Activated CD8-positive, alpha-beta T cell treated with anti-CD3 and anti-CD28 coated beads for 36 hours (primary cell): ENCODE results near the gene SAMD3. TPM values are rescaled to one million over a fixed set of nuclear protein-coding genes. Genes with fewer than 3 reads are reported as not detected.

Source experiments
- ATAC-seq: fragments of 200-7000 bp; cut with Tn5 transposase; one replicate; pipeline ENCODE4 v1.10.0; 2021; ENCODE audit warnings: mild to moderate bottlenecking, moderate library complexity
- CTCF ChIA-PET: fragments of 350-600 bp; sonication (Branson Sonifier 250); formaldehyde crosslinking; loops from one replicate; lab custom pipeline; 2021; ENCODE audit warnings: antibody characterized with exemption; lab: Charles Lee
- POLR2A ChIA-PET: fragments of 350-600 bp; sonication (Branson Sonifier 250); formaldehyde crosslinking; loops from one replicate; lab custom pipeline; 2021; ENCODE audit warnings: antibody characterized with exemption; lab: Charles Lee
- DNase-seq: peaks from one replicate; pipeline ENCODE4 v3.0.0-alpha.2; 2020
- H3K27ac Mint-ChIP-seq: one replicate; pipeline ENCODE4 v1.8.0; 2021; ENCODE audit warnings: mild to moderate bottlenecking, mixed read lengths
- H3K27me3 Mint-ChIP-seq: one replicate; pipeline ENCODE4 v1.8.0; 2021; ENCODE audit warnings: mixed read lengths
- H3K36me3 Mint-ChIP-seq: one replicate; pipeline ENCODE4 v1.8.0; 2021; ENCODE audit warnings: low read depth, mixed read lengths
- H3K4me1 Mint-ChIP-seq: one replicate; pipeline ENCODE4 v1.8.0; 2021; ENCODE audit warnings: low read depth, mixed read lengths
- H3K4me3 Mint-ChIP-seq: one replicate; pipeline ENCODE4 v1.8.0; 2021; ENCODE audit warnings: mild to moderate bottlenecking, moderate library complexity, mixed read lengths
- H3K9me3 Mint-ChIP-seq: one replicate; pipeline ENCODE4 v1.8.0; 2021; ENCODE audit warnings: mixed read lengths
- intact Hi-C: fragments of 100-400 bp; cut with micrococcal nuclease; formaldehyde crosslinking; loops from one replicate; pipeline ENCODE4 v1.10.0; 2022
- total RNA-seq, 2 experiments: library from RNA; stranded (reverse); gene quantifications; one replicate each; pipeline ENCODE4 v1.2.3, GENCODE V29; 2021
- TF ChIP-seq, protein P1 (sequence below): fragments of 200-600 bp; IDR thresholded peaks from one replicate; pipeline ENCODE4 v1.8.0; 2022; ENCODE audit warnings: antibody characterized with exemption, mild to moderate bottlenecking

Gene SAMD3
- total RNA-seq, 2 experiments from 2014 or later = 6.4 to 8.7 TPM

DNA sequence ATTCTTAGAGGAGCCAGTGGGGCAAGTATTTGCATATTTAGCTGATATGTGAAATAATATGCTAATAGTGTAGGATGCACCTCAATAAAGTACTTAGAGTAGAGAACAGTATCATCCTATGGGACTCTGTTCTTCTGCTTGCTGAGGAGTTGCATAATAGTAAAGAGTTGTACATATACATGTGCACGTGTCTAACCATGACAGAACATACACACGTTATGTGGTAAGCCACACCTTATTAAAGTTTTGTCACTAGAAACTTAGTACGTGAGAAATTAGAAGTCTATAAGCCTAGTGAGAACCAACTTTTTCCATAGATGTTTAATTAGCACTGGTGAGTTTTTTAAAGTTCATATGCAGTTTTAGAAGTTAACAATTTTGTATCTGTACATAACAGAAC, 123.6 kb downstream of the SAMD3 start:
- TF ChIP-seq, protein P1, sequence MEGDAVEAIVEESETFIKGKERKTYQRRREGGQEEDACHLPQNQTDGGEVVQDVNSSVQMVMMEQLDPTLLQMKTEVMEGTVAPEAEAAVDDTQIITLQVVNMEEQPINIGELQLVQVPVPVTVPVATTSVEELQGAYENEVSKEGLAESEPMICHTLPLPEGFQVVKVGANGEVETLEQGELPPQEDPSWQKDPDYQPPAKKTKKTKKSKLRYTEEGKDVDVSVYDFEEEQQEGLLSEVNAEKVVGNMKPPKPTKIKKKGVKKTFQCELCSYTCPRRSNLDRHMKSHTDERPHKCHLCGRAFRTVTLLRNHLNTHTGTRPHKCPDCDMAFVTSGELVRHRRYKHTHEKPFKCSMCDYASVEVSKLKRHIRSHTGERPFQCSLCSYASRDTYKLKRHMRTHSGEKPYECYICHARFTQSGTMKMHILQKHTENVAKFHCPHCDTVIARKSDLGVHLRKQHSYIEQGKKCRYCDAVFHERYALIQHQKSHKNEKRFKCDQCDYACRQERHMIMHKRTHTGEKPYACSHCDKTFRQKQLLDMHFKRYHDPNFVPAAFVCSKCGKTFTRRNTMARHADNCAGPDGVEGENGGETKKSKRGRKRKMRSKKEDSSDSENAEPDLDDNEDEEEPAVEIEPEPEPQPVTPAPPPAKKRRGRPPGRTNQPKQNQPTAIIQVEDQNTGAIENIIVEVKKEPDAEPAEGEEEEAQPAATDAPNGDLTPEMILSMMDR = no peak
- H3K27ac Mint-ChIP-seq = no peak overlapping the region
- no peaks in the 10 kb centered on the region for H3K27me3 Mint-ChIP-seq
- ATAC-seq (no peak), DNase-seq (no peak)
- no peaks in the 10 kb centered on the region for H3K9me3 Mint-ChIP-seq
- intact Hi-C loops = no loop called here
- no peak overlapping the region for H3K4me3 Mint-ChIP-seq
- ChIA-PET POLR2A (no interaction called here), CTCF (no interaction called here)
- peaks cover 2% of the 10 kb centered on the region for H3K4me1 Mint-ChIP-seq
- H3K36me3 Mint-ChIP-seq = peaks cover 28% of the 10 kb centered on the region

DNA sequence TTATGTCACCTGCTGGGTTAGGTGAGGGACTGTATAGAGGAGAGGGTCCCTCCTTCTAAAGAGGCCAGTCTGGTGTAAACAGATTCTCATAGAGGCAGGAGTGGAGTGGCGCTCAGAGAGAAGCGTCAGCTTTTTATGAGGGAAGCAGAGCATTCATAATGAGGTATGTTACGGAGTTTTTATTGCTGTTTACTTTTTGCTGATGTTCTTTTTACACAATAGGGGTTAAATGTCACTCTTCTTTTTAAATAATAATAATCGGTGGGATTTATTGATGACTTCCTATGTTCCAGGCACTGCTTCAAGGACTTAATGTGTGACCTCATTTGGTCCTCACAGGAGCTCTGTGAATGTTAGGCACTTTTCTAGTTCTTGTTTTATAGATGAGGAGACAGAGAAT, 124.4 kb downstream of the SAMD3 start:
- DNase-seq (no peak), ATAC-seq (no peak)
- CTCF ChIA-PET = no interaction called here
- POLR2A ChIA-PET = no interaction called here
- H3K4me3 Mint-ChIP-seq = no peak overlapping the region
- TF ChIP-seq, protein P1 = no peak
- H3K4me1 Mint-ChIP-seq = peaks cover 5% of the 10 kb centered on the region
- no peaks in the 10 kb centered on the region for H3K9me3 Mint-ChIP-seq
- intact Hi-C loops = no loop called here
- no peaks in the 10 kb centered on the region for H3K27me3 Mint-ChIP-seq
- H3K27ac Mint-ChIP-seq = no peak overlapping the region
- peaks cover 31% of the 10 kb centered on the region for H3K36me3 Mint-ChIP-seq

Other genes starting within 250 kb of the SAMD3 start
- 10 to 100 TPM; 13.5 to 14.9 TPM for gene L3MBTL3, start 204.4 kb downstream of the SAMD3 start, total RNA-seq
- under 1 TPM; 0.20 TPM for gene TMEM200A, start 143.1 kb upstream of the SAMD3 start, total RNA-seq